Measurements from ENCODE around the gene ZNF236.
A peak's percentile ranks its signal among the peaks of the same experiment; 100 is the strongest.

ZNF236 gene

GRCh38 chr18:76932026-76932819 lies 109.9 kb downstream of the ZNF236 start:
- DNase-seq = peak; percentile 75 to 78

GRCh38 chr18:76935722-76936337 lies 113.5 kb downstream of the ZNF236 start:
- TF ChIP-seq, protein P1, sequence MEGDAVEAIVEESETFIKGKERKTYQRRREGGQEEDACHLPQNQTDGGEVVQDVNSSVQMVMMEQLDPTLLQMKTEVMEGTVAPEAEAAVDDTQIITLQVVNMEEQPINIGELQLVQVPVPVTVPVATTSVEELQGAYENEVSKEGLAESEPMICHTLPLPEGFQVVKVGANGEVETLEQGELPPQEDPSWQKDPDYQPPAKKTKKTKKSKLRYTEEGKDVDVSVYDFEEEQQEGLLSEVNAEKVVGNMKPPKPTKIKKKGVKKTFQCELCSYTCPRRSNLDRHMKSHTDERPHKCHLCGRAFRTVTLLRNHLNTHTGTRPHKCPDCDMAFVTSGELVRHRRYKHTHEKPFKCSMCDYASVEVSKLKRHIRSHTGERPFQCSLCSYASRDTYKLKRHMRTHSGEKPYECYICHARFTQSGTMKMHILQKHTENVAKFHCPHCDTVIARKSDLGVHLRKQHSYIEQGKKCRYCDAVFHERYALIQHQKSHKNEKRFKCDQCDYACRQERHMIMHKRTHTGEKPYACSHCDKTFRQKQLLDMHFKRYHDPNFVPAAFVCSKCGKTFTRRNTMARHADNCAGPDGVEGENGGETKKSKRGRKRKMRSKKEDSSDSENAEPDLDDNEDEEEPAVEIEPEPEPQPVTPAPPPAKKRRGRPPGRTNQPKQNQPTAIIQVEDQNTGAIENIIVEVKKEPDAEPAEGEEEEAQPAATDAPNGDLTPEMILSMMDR (IDR thresholded peaks at IDR 0.05) = no peak
- Histone ChIP-seq H3K4me3 (no peak overlapping the region), H3K27me3 (no peaks in the 10 kb centered on the region), H3K27ac (no peak overlapping the region), H3K4me1 (no peaks in the 10 kb centered on the region), H3K36me3 (peaks cover 30 to 75% (median 47%) of the 10 kb centered on the region in 3 donors), H3K9me3 (no peaks in the 10 kb centered on the region)
- intact Hi-C loops (cut with DNase I; ENCODE audit: low total_unique reads) = no loop called here
- DNase-seq = no peak

More at GRCh38 chr18:76932026-76932819, 109.9 kb downstream of the ZNF236 start:
- H3K36me3 ChIP-seq = peaks cover 31 to 80% (median 40%) of the 10 kb centered on the region in 3 donors
- no peak overlapping the region for H3K4me3 ChIP-seq
- H3K4me1 ChIP-seq = no peaks in the 10 kb centered on the region
- TF ChIP-seq, protein P1 (IDR thresholded peaks at IDR 0.05) = no peak
- intact Hi-C loops (cut with DNase I; ENCODE audit: low total_unique reads) = no loop called here
- H3K27me3 ChIP-seq = no peaks in the 10 kb centered on the region
- no peaks in the 10 kb centered on the region for H3K9me3 ChIP-seq
- no peak overlapping the region for H3K27ac ChIP-seq

- H3K4me3 ChIP-seq = no peak overlapping the region
- H3K27ac ChIP-seq = no peak overlapping the region
- no peaks in the 10 kb centered on the region for H3K9me3 ChIP-seq
- intact Hi-C loops (cut with DNase I; ENCODE audit: low total_unique reads) = no loop called here
- H3K36me3 ChIP-seq = peaks cover 34 to 75% (median 55%) of the 10 kb centered on the region in 3 donors
- H3K27me3 ChIP-seq = no peaks in the 10 kb centered on the region
- DNase-seq = no peak
- H3K4me1 ChIP-seq = no peaks in the 10 kb centered on the region
- TF ChIP-seq, protein P1 (IDR thresholded peaks at IDR 0.05) = no peak
Observed at GRCh38 chr18:76936877-76937276, 114.5 kb downstream of the ZNF236 start.

- TF ChIP-seq, protein P1 (IDR thresholded peaks at IDR 0.05) = no peak
- intact Hi-C loops (cut with DNase I; ENCODE audit: low total_unique reads) = no loop called here
- no peaks in the 10 kb centered on the region for H3K9me3 ChIP-seq
- no peaks in the 10 kb centered on the region for H3K4me1 ChIP-seq
- H3K4me3 ChIP-seq = no peak overlapping the region
- H3K27ac ChIP-seq = no peak overlapping the region
- H3K36me3 ChIP-seq = peaks cover 40 to 68% (median 55%) of the 10 kb centered on the region in 3 donors
- no peak for DNase-seq
- no peaks in the 10 kb centered on the region for H3K27me3 ChIP-seq
Observed at GRCh38 chr18:76937597-76937996, 115.2 kb downstream of the ZNF236 start.

GRCh38 chr18:76938619-76939018 lies 116.3 kb downstream of the ZNF236 start:
- H3K4me3 ChIP-seq = no peak overlapping the region
- DNase-seq = no peak

More at GRCh38 chr18:76938619-76939018, 116.3 kb downstream of the ZNF236 start:
- Histone ChIP-seq H3K4me1 (no peaks in the 10 kb centered on the region), H3K27me3 (no peaks in the 10 kb centered on the region), H3K9me3 (no peaks in the 10 kb centered on the region), H3K36me3 (peaks cover 40 to 64% (median 55%) of the 10 kb centered on the region in 3 donors), H3K27ac (no peak overlapping the region)
- TF ChIP-seq, protein P1 (IDR thresholded peaks at IDR 0.05) = no peak
- intact Hi-C loops (cut with DNase I; ENCODE audit: low total_unique reads) = no loop called here
